GM18870 (cell line): ENCODE results near the gene ARMH4.

ENCODE experiments used
- ATAC-seq: cut with Tn5 transposase; IDR thresholded peaks from one replicate; pipeline ENCODE4 v1.9.1; 2021; ENCODE audit warnings: moderate library complexity; ENCODE audit not compliant: unreplicated experiment

Gene ARMH4

GRCh38 chr14:57970594-57970993, 181.4 kb downstream of the ARMH4 start:
- no peak for ATAC-seq

- no peak for ATAC-seq
Observed at GRCh38 chr14:57970175-57970574, 181.8 kb downstream of the ARMH4 start.

- ATAC-seq = no peak
Observed at GRCh38 chr14:57963071-57963470, 188.9 kb downstream of the ARMH4 start.

- ATAC-seq = no peak
Observed at GRCh38 chr14:57962325-57963035, 189.5 kb downstream of the ARMH4 start.

GRCh38 chr14:57961786-57962060, 190.3 kb downstream of the ARMH4 start:
- no peak for ATAC-seq

- ATAC-seq = no peak
Observed at GRCh38 chr14:57960946-57961785, 190.8 kb downstream of the ARMH4 start.

GRCh38 chr14:57957441-57957840, 194.6 kb downstream of the ARMH4 start:
- ATAC-seq = no peak
